ENCODE measurements around the gene ZSWIM6. TPM values are rescaled to one million over a fixed set of nuclear protein-coding genes. Genes with fewer than 3 reads are reported as not detected.

The ZSWIM6 gene
- total and polyA plus RNA-seq, 2 of the 4 experiments (the other 2 are of a cell fraction), result 10.8 to 14.1 TPM

DNA sequence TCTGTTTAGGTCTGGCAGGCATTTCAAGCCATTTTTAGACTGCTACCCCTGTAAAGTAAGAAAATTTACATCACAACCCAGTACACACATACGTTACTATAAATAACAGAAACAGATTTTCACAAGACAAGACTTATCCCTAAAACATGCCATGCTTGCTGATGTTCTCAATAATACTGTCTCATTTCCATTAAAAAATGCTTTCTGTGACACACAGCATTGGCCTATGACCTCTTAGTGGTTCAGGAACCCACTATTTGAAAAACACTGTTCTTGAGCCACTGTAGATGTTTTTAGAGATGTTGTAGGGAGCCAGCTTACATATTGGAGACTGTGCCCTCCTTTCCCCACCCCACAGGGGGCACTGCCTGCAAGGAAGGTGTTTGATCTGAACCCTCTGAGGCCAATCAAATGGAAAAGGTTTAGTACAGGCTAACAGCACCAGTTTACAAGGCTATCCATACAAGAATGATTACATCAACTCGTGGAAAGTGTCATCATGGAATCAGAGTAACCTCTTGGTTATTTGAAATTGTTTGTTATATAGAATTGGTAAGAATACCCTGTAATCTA, 30.8 kb downstream of the ZSWIM6 start:
- ATAC-seq (ENCODE audit: low read depth), result peak; percentile 33; the same call in 1 of the 2 replicates

More for the DNA sequence above, 30.8 kb downstream of the ZSWIM6 start:
- peaks cover 7% of the 10 kb centered on the region for H3K4me1 ChIP-seq (ENCODE audit: control insufficient read depth, insufficient read depth, low read length)
- H2BK120ac ChIP-seq (ENCODE audit: low read depth, low read length), result no peak overlapping the region
- H3K27ac ChIP-seq (ENCODE audit: insufficient read depth, low read length), result no peak overlapping the region
- no peak overlapping the region for H2BK20ac ChIP-seq (ENCODE audit: low read depth, low read length)
- no peak overlapping the region for H3K4me2 ChIP-seq (ENCODE audit: low read depth, low read length)
- H2BK5ac ChIP-seq (ENCODE audit: low read depth, low read length, poor library complexity, severe bottlenecking), result no peak overlapping the region
- BruUV-seq (replicated peaks), result no TSS peak
- no peak overlapping the region for H2BK15ac ChIP-seq (ENCODE audit: low read depth, low read length)
- H2AFZ ChIP-seq (replicated peaks; ENCODE audit: low read length, poor library complexity), result no peak overlapping the region
- TF ChIP-seq, protein P1, sequence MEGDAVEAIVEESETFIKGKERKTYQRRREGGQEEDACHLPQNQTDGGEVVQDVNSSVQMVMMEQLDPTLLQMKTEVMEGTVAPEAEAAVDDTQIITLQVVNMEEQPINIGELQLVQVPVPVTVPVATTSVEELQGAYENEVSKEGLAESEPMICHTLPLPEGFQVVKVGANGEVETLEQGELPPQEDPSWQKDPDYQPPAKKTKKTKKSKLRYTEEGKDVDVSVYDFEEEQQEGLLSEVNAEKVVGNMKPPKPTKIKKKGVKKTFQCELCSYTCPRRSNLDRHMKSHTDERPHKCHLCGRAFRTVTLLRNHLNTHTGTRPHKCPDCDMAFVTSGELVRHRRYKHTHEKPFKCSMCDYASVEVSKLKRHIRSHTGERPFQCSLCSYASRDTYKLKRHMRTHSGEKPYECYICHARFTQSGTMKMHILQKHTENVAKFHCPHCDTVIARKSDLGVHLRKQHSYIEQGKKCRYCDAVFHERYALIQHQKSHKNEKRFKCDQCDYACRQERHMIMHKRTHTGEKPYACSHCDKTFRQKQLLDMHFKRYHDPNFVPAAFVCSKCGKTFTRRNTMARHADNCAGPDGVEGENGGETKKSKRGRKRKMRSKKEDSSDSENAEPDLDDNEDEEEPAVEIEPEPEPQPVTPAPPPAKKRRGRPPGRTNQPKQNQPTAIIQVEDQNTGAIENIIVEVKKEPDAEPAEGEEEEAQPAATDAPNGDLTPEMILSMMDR (conservative IDR thresholded peaks at IDR 0.05; ENCODE audit: low read depth, low read length), result peak; percentile 33
- TF ChIP-seq SMC3 (IDR thresholded peaks at IDR 0.05; ENCODE audit: low read depth, low read length) (0 out of 2 replicates have a peak, but pooled peaks have one; percentile 26), MXI1 (IDR thresholded peaks at IDR 0.05; ENCODE audit: borderline replicate concordance, low read depth, low read length) (no peak), RAD21 (IDR thresholded peaks at IDR 0.05; ENCODE audit: low read length) (peak; percentile 40)
- no peak overlapping the region for H3K23ac ChIP-seq (ENCODE audit: low read depth, low read length)
- H4K20me1 ChIP-seq (ENCODE audit: insufficient read depth, low read length), result peaks cover 87% of the 10 kb centered on the region
- dilution Hi-C loops (cut with HindIII; ENCODE audit: low sequenced_read_pairs, unreplicated experiment), result no loop called here
- no peak overlapping the region for H2AK5ac ChIP-seq (ENCODE audit: low read depth, low read length)
- peaks cover 49 to 78% of the 10 kb centered on the region in 2 experiments for H3K79me1 ChIP-seq (ENCODE audit: low read depth in 1 of 2, low read length in 2 of 2)
- no peak overlapping the region for H3K56ac ChIP-seq (ENCODE audit: extremely low read depth, insufficient read depth, low read length)
- intact Hi-C loops (cut with micrococcal nuclease), result no loop called here
- CTCF ChIA-PET, result interaction anchor here (0.5 to 1.0 kb wide), 3 partner anchors 47 to 662 kb away, joined by 3 to 4 read pairs (median 3); no protein-coding TSS in a partner anchor
- no peaks in the 10 kb centered on the region for H3K9me3 ChIP-seq (ENCODE audit: control insufficient read depth, insufficient read depth, low read length)
- no peak overlapping the region for H3K4me3 ChIP-seq (ENCODE audit: insufficient read depth, low read depth, low read length)
- peaks cover 8% of the 10 kb centered on the region for H3K9me1 ChIP-seq (ENCODE audit: insufficient read depth, low read length)
- H3K14ac ChIP-seq (replicated peaks; ENCODE audit: low read depth, low read length), result no peak overlapping the region
- peak; percentile 40 for DNase-seq
- no CpG with 5 or more reads among the region's 2 CpGs for WGBS, 2 experiments (ENCODE audit: extremely low coverage in 2 of 2, insufficient read length in 1 of 2)
- H4K91ac ChIP-seq (ENCODE audit: insufficient read depth, low read depth, low read length), result no peak overlapping the region
- H4K5ac ChIP-seq (ENCODE audit: low read depth, low read length), result no peak overlapping the region
- in situ Hi-C loops (cut with MboI; ENCODE audit: low sequenced_read_pairs), result no loop called here
- H3K27me3 ChIP-seq (ENCODE audit: control insufficient read depth, insufficient read depth, low read length), result no peaks in the 10 kb centered on the region
- H3K18ac ChIP-seq (ENCODE audit: low read depth, low read length), result no peak overlapping the region
- no peak overlapping the region for H4K8ac ChIP-seq (ENCODE audit: low read depth in 2 of 2, low read length in 2 of 2)
- H2AK9ac ChIP-seq (replicated peaks; ENCODE audit: low read depth, low read length, poor library complexity), result no peak overlapping the region
- H3K9ac ChIP-seq (ENCODE audit: low read depth, low read length), result no peak overlapping the region
- H3K36me3 ChIP-seq (ENCODE audit: control insufficient read depth, insufficient read depth, low read length), result peaks cover 2% of the 10 kb centered on the region; the same call in 1 of the 2 replicates
- POLR2A ChIA-PET (ENCODE audit: unreplicated experiment), result no interaction called here
- no peak overlapping the region for H3K4ac ChIP-seq (ENCODE audit: low read depth, low read length)
